SU-DHL-6 (cell line): Measurements from ENCODE around the gene TUBAL3.

Source experiments
- CTCF ChIP-seq: fragments of 200-600 bp; sonication (generic); IDR thresholded peaks from one replicate; pipeline ENCODE4 v1.5.1; 2017; ENCODE audit warnings: antibody characterized with exemption, mild to moderate bottlenecking, low read length, moderate library complexity; ENCODE audit not compliant: insufficient read depth, poor library complexity, severe bottlenecking
- EZH2phosphoT487 ChIP-seq: fragments of 200-600 bp; sonication (generic), shearing (Covaris generic); conservative IDR thresholded peaks from 2 replicates; pipeline ENCODE4 v1.6.1; 2018; ENCODE audit warnings: mild to moderate bottlenecking, antibody characterized with exemption, low read length, moderate library complexity, mixed read lengths

GRCh38 chr10:5387169-5387568 is 17.5 kb downstream of the TUBAL3 start:
- TF ChIP-seq CTCF (no peak), EZH2phosphoT487 (no peak)
